ENCODE data around the gene TMTC1. TPM values are rescaled to one million over a fixed set of nuclear protein-coding genes. Genes with fewer than 3 reads are reported as not detected.
A peak's percentile ranks its signal among the peaks of the same experiment; 100 is the strongest.
"Not testable (repeated sequence)": the region's sequence is repeated elsewhere in the genome, so short reads cannot be mapped to it uniquely, and the experiment has no call there.

The TMTC1 gene
- total RNA-seq: 0.49 and 0.57 TPM in 2 replicates

DNA sequence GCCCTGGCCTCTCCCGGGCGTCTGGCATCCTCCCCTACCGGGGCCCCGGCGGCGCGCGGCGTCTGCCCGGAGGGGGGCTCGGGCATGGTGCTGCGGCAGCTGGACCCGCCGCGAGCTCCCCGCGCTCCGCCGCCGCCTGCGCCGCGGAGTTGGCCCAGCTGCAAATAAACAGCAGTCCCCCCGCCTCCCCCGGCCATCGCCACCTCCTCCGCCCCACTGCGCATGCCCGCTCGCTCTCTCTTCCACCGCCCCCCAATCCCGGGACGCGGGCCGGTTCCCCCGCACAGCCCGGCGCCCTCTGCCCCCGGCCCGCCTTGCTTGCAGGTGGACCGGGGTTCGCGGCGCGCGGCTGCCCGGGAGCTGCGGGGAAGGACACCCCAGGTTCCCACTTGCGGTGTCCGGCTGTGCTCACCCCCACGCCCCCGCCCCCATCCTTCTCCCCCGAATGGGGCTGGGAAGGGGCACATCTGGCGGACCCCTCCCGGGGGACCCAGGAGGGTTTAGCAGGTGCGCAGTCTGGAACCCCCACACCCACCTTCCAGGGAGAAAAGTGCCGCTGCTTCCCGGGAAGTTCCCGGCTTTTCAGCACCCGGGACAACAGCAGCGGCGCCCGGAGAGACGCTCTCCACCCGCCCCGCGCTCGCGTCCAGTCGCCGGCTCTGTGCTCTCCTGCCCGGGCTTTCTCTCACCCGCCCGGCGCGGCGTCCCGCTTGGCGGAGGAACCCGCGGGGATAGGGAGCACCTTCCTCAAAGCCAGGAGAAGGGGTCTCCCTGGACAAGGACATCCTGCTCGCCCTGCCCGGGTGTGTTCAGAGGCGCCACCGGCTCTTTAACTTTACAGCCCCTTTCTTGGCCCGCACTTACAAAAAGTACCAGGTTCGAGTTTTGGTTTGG lies at the start of gene TMTC1:
Gene TMTC1, minus strand, starts transcription at position 170 of the 894 bp plus-strand sequence. CDS start 191 bp downstream, outside the sequence.
- peak within 1 kb of the TSS; percentile 23 for H3K27ac Mint-ChIP-seq
- H3K27me3 Mint-ChIP-seq (ENCODE audit: insufficient read depth): peaks cover 38% of the 10 kb centered on the region
- H3K36me3 Mint-ChIP-seq (ENCODE audit: low read depth): no peaks in the 10 kb centered on the region
- intact Hi-C loops (cut with micrococcal nuclease): no loop called here
- no peak for DNase-seq (ENCODE audit: low spot score)
- peaks cover 12% of the 10 kb centered on the region for H3K4me1 Mint-ChIP-seq (ENCODE audit: low read depth)
- H3K4me3 Mint-ChIP-seq: peak within 1 kb of the TSS; percentile 58
- no peaks in the 10 kb centered on the region for H3K9me3 Mint-ChIP-seq

DNA sequence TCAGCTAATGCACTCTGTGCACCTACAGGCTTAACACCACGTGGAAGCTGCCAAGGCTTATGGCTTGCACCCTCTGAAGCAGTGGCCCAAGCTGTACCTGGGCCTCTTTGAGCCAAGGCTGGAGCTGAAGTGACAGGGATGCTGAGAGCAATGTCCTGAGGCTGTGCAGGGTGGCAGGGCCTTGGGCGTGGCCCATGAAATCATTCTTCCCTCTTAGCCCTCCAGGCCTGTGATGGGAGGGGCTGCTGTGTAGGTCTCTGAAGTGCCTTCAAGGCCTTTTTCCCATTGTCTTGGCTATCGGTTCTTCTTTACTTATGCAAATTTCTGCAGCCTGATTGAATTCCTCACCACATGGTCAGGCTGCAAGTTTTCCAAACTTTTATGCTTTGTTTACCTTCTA lies 47.4 kb upstream of the TMTC1 start:
- peaks cover 29% of the 10 kb centered on the region for H3K9me3 Mint-ChIP-seq
- intact Hi-C loops (cut with micrococcal nuclease): no loop called here

DNA sequence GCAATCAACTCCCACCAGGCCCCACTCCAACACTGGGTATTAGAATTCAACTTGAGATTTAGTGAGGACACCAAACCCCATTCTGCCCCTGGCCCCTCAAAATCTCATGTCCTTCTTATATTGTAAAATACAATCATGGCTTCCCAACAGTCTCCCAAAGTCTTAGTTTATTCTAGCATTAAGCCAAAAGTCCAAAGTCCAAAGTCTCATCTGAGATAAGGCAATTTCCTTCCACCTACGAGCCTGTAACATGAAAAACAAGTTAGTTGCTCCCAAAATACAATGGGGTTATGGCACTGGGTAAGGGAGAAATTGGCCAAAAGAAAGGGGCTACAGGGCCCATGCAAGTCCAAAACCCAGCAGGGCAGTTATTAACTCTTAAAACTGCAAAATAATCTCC lies 46.6 kb upstream of the TMTC1 start:
- Mint-ChIP-seq H3K9me3 (peaks cover 27% of the 10 kb centered on the region), H3K27me3 (ENCODE audit: insufficient read depth) (no peaks in the 10 kb centered on the region), H3K27ac (no peak overlapping the region), H3K4me3 (no peak overlapping the region), H3K4me1 (ENCODE audit: low read depth) (no peaks in the 10 kb centered on the region), H3K36me3 (ENCODE audit: low read depth) (no peaks in the 10 kb centered on the region)
- intact Hi-C loops (cut with micrococcal nuclease): no loop called here
- no peak for DNase-seq (ENCODE audit: low spot score)

More for the DNA sequence above, 47.4 kb upstream of the TMTC1 start:
- H3K36me3 Mint-ChIP-seq (ENCODE audit: low read depth): no peaks in the 10 kb centered on the region
- H3K27ac Mint-ChIP-seq: no peak overlapping the region
- no peaks in the 10 kb centered on the region for H3K4me1 Mint-ChIP-seq (ENCODE audit: low read depth)
- DNase-seq (ENCODE audit: low spot score): no peak
- no peak overlapping the region for H3K4me3 Mint-ChIP-seq
- no peaks in the 10 kb centered on the region for H3K27me3 Mint-ChIP-seq (ENCODE audit: insufficient read depth)

DNA sequence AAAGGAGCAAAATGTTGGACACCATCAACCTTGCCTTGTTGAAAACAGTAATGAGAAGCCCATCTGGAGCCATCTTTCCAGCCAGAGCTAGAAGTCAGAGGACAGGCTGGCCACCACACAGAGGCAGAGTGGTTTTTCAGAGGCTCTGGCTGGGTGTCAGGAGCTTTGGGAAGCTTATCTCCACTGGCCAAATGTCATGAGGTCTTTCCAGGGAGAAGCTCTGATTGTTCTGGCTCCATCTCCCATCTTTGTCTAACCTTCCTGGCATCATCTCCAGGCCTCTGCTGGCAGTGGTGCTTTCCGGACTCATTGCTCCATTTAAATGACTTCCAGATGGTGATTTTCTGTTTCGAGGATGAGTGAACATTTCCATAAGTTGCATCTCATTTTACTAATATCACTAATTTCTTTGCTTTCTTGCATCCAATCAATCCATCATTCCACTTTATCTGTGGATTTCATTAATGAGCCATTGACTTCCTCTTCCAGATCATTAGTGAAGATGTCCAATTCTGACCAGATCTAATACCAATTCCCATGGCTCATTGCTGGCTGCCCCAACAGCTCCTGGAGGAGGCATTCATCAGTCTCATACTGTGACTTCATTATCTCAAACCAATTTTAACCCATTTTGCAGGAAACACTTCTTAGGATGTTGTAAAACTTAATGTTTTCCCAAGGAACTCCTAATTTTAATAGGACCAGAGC lies 35.3 kb upstream of the TMTC1 start:
- intact Hi-C loops (cut with micrococcal nuclease): no loop called here
- no peak overlapping the region for H3K4me3 Mint-ChIP-seq

DNA sequence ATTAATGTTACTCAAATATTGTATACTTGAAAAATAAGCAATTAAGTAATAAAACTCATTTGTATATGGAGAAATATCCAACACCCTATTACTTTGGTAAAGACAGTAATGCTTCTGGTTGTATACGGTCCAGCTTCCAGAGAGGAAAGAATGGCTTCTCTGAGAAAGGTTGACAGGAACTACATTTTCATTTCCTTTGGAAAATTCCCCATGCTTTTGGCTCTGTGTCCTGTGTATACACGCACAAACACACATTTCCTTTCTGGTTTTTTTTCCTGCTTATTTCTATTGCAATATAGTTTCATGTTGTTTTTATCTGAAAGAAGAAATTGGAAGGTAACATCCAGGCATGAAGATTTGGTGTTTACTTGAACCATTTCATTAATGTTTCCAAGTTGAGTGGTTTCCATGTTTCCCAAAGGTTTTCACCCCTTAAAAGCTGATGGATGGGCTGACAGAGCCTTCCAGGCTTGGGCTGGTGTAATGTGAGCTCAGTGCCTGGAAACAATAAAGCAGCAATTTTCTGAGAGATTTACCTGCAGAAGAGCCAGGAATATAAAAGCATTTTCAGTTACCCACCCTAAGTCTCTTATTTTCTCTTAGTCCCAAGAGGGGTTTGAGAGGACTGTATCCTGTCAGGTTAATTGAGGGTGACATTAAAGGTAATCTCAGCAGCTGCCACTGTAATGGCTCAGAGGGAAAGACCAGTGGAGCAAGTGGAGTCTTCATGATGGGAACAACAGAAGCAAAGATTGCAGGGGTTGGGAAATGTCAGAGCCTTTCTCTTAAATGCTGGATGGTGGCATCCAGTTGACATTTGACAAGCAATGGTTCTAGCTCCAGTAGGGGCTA lies 33.4 kb upstream of the TMTC1 start:
- Mint-ChIP-seq H3K27me3 (ENCODE audit: insufficient read depth) (no peaks in the 10 kb centered on the region), H3K36me3 (ENCODE audit: low read depth) (no peaks in the 10 kb centered on the region), H3K4me1 (ENCODE audit: low read depth) (no peaks in the 10 kb centered on the region), H3K9me3 (no peaks in the 10 kb centered on the region), H3K4me3 (no peak overlapping the region), H3K27ac (no peak overlapping the region)
- intact Hi-C loops (cut with micrococcal nuclease): no loop called here
- no peak for DNase-seq (ENCODE audit: low spot score)

More for the DNA sequence above, 35.3 kb upstream of the TMTC1 start:
- H3K27me3 Mint-ChIP-seq (ENCODE audit: insufficient read depth): no peaks in the 10 kb centered on the region
- no peaks in the 10 kb centered on the region for H3K36me3 Mint-ChIP-seq (ENCODE audit: low read depth)
- H3K4me1 Mint-ChIP-seq (ENCODE audit: low read depth): no peaks in the 10 kb centered on the region
- H3K27ac Mint-ChIP-seq: no peak overlapping the region
- no peaks in the 10 kb centered on the region for H3K9me3 Mint-ChIP-seq
- no peak for DNase-seq (ENCODE audit: low spot score)

DNA sequence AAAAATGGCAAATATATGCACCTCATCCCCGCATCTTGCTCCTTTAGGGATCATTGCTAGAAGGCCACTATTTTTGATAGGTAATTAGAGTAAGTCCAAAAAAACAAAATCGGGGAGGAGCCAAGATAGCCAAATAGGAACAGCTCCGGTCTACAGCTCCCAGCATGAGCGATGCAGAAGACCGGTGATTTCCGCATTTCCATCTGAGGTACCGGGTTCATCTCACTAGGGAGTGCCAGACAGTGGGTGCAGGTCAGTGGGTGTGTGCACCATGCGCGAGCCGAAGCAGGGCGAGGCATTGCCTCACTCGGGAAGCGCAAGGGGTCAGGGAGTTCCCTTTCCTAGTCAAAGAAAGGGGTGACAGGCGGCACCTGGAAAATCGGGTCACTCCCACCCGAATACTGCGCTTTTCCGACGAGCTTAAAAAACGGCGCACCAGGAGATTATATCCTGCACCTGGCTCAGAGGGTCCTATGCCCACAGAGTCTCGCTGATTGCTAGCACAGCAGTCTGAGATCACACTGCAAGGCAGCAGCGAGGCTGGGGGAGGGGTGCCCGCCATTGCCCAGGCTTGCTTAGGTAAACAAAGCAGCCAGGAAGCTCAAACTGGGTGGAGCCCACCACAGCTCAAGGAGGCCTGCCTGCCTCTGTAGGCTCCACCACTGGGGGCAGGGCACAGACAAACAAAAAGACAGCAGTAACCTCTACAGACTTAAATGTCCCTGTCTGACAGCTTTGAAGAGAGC lies 26.0 kb upstream of the TMTC1 start:
- H3K27ac Mint-ChIP-seq; H3K4me1 Mint-ChIP-seq (ENCODE audit: low read depth); H3K4me3 Mint-ChIP-seq; H3K36me3 Mint-ChIP-seq (ENCODE audit: low read depth); H3K9me3 Mint-ChIP-seq; DNase-seq (ENCODE audit: low spot score); intact Hi-C loops (cut with micrococcal nuclease); H3K27me3 Mint-ChIP-seq (ENCODE audit: insufficient read depth): not testable (repeated sequence)

DNA sequence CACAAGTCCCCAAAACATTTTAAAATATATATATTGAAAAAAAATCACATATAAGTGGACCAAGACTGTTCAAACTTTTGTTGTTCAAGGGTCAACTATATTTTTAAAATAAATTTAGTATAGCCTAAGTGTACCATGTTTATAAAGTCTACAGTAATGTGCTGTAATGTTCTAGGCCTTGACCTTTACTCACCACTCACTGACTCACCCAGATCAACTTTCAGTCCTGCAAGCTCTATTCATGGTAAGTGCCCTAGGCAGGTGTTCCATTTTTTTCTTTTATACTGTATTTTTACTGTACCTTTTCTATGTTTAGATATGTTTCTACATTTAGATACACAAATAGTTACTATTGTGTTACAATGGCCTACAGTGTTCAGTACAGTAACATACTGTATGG lies 23.4 kb upstream of the TMTC1 start:
- no peak for DNase-seq (ENCODE audit: low spot score)
- Mint-ChIP-seq H3K4me3 (no peak overlapping the region), H3K36me3 (ENCODE audit: low read depth) (no peaks in the 10 kb centered on the region), H3K27me3 (ENCODE audit: insufficient read depth) (peaks cover 1% of the 10 kb centered on the region), H3K27ac (no peak overlapping the region), H3K4me1 (ENCODE audit: low read depth) (no peaks in the 10 kb centered on the region), H3K9me3 (no peaks in the 10 kb centered on the region)
- intact Hi-C loops (cut with micrococcal nuclease): no loop called here

DNA sequence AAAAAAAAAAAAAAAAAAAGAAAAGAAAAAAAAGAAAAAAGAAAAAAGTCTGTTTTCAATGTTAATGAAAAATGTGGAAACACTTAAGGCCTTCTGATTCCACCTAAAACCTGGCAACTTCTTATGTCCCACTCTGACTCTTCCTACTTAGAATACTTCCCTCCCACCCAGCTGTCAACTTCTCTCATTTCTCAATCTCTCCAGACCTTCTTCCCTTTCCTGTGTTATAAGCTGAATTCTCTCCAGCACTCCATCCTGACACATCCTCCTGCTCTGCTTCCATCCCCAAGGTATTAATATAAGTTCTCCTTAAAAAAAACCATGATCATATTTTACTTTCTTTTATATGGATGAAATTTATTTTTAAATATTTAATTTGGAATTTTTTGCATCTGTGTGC lies 20.3 kb upstream of the TMTC1 start:
- no peak overlapping the region for H3K27ac Mint-ChIP-seq
- no peaks in the 10 kb centered on the region for H3K4me1 Mint-ChIP-seq (ENCODE audit: low read depth)
- intact Hi-C loops (cut with micrococcal nuclease): no loop called here
- H3K27me3 Mint-ChIP-seq (ENCODE audit: insufficient read depth): no peaks in the 10 kb centered on the region
- H3K4me3 Mint-ChIP-seq: no peak overlapping the region
- no peak for DNase-seq (ENCODE audit: low spot score)
- H3K36me3 Mint-ChIP-seq (ENCODE audit: low read depth): no peaks in the 10 kb centered on the region
- H3K9me3 Mint-ChIP-seq: peaks cover 4% of the 10 kb centered on the region

DNA sequence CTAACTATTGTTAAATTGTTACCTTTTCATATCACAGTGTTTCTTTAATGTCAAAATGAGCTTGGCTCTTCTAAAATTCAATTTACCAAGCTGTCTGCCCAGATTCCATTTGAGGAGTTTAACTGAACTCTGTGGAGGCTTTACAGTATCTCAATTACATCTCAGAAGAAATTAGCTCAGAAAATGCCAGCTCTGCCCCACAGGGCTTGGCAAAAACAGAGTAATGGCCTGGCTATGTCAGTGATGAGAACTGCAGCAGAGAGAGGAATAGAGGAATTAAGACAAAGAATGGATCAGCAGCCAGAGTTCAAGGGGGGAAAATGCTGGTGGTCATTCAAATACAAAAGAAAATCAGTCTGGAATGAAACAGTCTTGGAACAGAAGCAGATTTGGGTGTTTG lies 15.8 kb upstream of the TMTC1 start:
- Mint-ChIP-seq H3K27ac (no peak overlapping the region), H3K4me3 (no peak overlapping the region)
- intact Hi-C loops (cut with micrococcal nuclease): no loop called here

DNA sequence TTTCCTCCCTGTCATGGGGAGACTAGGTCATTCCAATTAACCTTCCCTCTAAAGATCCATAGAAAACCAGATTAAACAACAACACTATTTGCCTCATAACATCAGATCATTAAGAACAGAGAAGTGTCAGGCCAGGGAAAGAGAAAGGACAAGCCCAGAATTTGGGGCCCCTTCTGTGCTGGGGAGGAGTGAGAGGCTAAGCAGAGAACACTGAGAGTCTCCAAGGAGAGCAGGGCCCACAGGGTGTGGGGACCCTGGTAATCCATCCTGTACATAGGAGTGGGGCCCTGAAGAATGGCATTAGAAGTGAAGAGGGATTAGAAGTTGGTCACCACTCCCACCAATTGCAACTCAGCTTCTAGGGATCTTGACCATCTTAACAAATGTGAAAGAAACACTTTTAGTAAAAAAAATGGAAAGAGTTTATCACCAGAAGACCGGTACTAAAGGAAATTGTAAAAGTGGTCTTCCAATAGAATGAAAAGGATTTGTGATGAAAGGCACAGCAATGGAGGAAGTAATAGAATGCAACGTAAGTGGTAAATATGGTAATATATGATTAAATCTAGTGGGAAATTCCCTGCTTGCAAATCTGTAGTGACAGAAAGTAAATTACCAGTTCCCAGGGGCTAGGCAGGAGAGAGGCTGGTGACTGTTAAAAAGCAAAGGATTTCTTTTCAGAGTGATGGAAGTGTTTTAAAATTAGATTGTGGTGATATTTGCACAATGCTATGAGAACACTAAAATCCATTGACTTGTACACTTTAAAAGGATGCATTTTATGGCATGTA lies 14.0 kb upstream of the TMTC1 start:
- Mint-ChIP-seq H3K36me3 (ENCODE audit: low read depth) (no peaks in the 10 kb centered on the region), H3K9me3 (peaks cover 18% of the 10 kb centered on the region), H3K4me3 (no peak overlapping the region), H3K27ac (no peak overlapping the region), H3K4me1 (ENCODE audit: low read depth) (no peaks in the 10 kb centered on the region), H3K27me3 (ENCODE audit: insufficient read depth) (no peaks in the 10 kb centered on the region)
- DNase-seq (ENCODE audit: low spot score): no peak
- intact Hi-C loops (cut with micrococcal nuclease): no loop called here

More for the DNA sequence above, 15.8 kb upstream of the TMTC1 start:
- Mint-ChIP-seq H3K9me3 (peaks cover 12% of the 10 kb centered on the region), H3K36me3 (ENCODE audit: low read depth) (no peaks in the 10 kb centered on the region), H3K27me3 (ENCODE audit: insufficient read depth) (no peaks in the 10 kb centered on the region), H3K4me1 (ENCODE audit: low read depth) (no peaks in the 10 kb centered on the region)
- DNase-seq (ENCODE audit: low spot score): no peak

DNA sequence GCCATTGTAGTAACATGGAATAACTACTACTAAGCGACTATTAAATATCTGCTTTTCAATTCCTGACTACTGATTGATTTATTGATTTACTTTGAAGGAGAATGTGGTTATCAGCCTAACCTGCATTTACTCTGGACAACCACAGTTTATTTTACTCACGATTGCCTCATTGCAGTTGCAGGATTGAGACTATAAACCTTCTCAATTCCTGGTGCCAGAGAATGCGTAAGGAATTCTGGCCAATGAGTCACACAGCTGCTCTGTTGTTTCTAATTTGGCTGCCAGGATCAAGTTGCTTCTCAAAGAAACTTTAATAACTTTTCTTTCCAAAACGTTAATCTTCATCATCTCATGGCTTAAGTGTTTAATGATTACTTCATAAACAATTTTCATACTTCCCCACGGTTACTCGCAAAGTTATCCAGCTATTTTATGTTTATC lies 13.1 kb upstream of the TMTC1 start:
- no peaks in the 10 kb centered on the region for H3K4me1 Mint-ChIP-seq (ENCODE audit: low read depth)
- no peak for DNase-seq (ENCODE audit: low spot score)
- H3K9me3 Mint-ChIP-seq: peaks cover 18% of the 10 kb centered on the region
- H3K4me3 Mint-ChIP-seq: no peak overlapping the region
- intact Hi-C loops (cut with micrococcal nuclease): no loop called here
- no peaks in the 10 kb centered on the region for H3K36me3 Mint-ChIP-seq (ENCODE audit: low read depth)
- no peaks in the 10 kb centered on the region for H3K27me3 Mint-ChIP-seq (ENCODE audit: insufficient read depth)
- H3K27ac Mint-ChIP-seq: no peak overlapping the region
